ENCODE results near the gene CHRNA10. TPM values are rescaled to one million over a fixed set of nuclear protein-coding genes. Genes with fewer than 3 reads are reported as not detected.

Gene CHRNA10
- total RNA-seq, 1 experiment from 2014 or later: 1.7 TPM

GRCh38 chr11:3632070-3632660 lies 39.0 kb downstream of the CHRNA10 start:
- Mint-ChIP-seq H3K36me3 (no peaks in the 10 kb centered on the region), H3K27me3 (ENCODE audit: low read depth) (no peaks in the 10 kb centered on the region; the same call in 1 of the 2 replicates), H3K9me3 (no peaks in the 10 kb centered on the region; the same call in 1 of the 2 replicates), H3K4me3 (no peak overlapping the region), H3K27ac (no peak overlapping the region), H3K4me1 (no peaks in the 10 kb centered on the region)
- TF ChIP-seq ZNF423 (CRISPR knock-in tag; IDR thresholded peaks at IDR 0.05): no peak
- no peak for TF ChIP-seq MLX (CRISPR knock-in tag; IDR thresholded peaks at IDR 0.05)
- no peak for TF ChIP-seq AR (CRISPR knock-in tag; IDR thresholded peaks at IDR 0.05)
- TF ChIP-seq RORB (CRISPR knock-in tag; IDR thresholded peaks at IDR 0.05): no peak
- TF ChIP-seq FOXP4 (CRISPR knock-in tag; IDR thresholded peaks at IDR 0.05): no peak
- TF ChIP-seq CBFB (CRISPR knock-in tag; IDR thresholded peaks at IDR 0.05; ENCODE audit: low read depth): no peak
- no peak for TF ChIP-seq E2F4 (CRISPR knock-in tag; IDR thresholded peaks at IDR 0.05; ENCODE audit: borderline replicate concordance, low read depth)
- no peak for TF ChIP-seq ARID4B (CRISPR knock-in tag; IDR thresholded peaks at IDR 0.05; ENCODE audit: borderline replicate concordance)
- TF ChIP-seq ZSCAN18 (CRISPR knock-in tag; IDR thresholded peaks at IDR 0.05): no peak
- TF ChIP-seq E2F5 (CRISPR knock-in tag; IDR thresholded peaks at IDR 0.05): no peak
- TF ChIP-seq ZBTB43 (CRISPR knock-in tag; IDR thresholded peaks at IDR 0.05): no peak
- no peak for TF ChIP-seq NR1H2 (CRISPR knock-in tag; IDR thresholded peaks at IDR 0.05)
- no peak for TF ChIP-seq KAT7 (CRISPR knock-in tag; IDR thresholded peaks at IDR 0.05; ENCODE audit: borderline replicate concordance)
- TF ChIP-seq CREM (CRISPR knock-in tag; IDR thresholded peaks at IDR 0.05): no peak
- TF ChIP-seq ZNF263 (CRISPR knock-in tag; IDR thresholded peaks at IDR 0.05; ENCODE audit: low read depth): no peak
- no peak for TF ChIP-seq ZNF232 (CRISPR knock-in tag; IDR thresholded peaks at IDR 0.05)
- TF ChIP-seq ZNF532 (CRISPR knock-in tag; IDR thresholded peaks at IDR 0.05; ENCODE audit: borderline replicate concordance): no peak
- DNase-seq (ENCODE audit: low spot score) (no peak), ATAC-seq (no peak)
- ChIA-PET POLR2A (no interaction called here), CTCF (interaction anchor here (0.6 kb wide), 1 partner anchor 218 kb away, joined by 3 read pairs; no protein-coding TSS in a partner anchor)
